Measurements from ENCODE around the gene FXYD5.

The FXYD5 gene

GRCh38 chr19:35110974-35111373 lies 43.6 kb upstream of the FXYD5 start:
- no peak for TF ChIP-seq Cebpa-rat (IDR thresholded peaks at IDR 0.05)
- Histone ChIP-seq H3K4me1 (peaks cover 3 to 30% (median 14%) of the 10 kb centered on the region in 10 experiments; a peak in 18 of 20 replicates), H3K4me2 (peak overlapping the region in 3 of 11 experiments; percentile 10 to 43 (median 13); a peak in 2 of 22 replicates), H3K9ac (no peak overlapping the region), H3K27ac (no peak overlapping the region), H4K20me1 (no peaks in the 10 kb centered on the region), H3K27me3 (no peaks in the 10 kb centered on the region), H3K36me3 (no peaks in the 10 kb centered on the region), H3K9me3 (replicated peaks in 1 of 11) (peaks cover 0 to 9% (median 6%) of the 10 kb centered on the region in 11 experiments; a peak in 8 of 22 replicates), H3K4me3 (no peak overlapping the region)

- no peaks in the 10 kb centered on the region for H3K36me3 ChIP-seq
- H3K4me3 ChIP-seq: no peak overlapping the region
- no peak overlapping the region for H3K27ac ChIP-seq
- H3K4me2 ChIP-seq: no peak overlapping the region
- peaks cover 3 to 27% (median 18%) of the 10 kb centered on the region in 10 experiments; a peak in 18 of 20 replicates for H3K4me1 ChIP-seq
- H3K27me3 ChIP-seq: no peaks in the 10 kb centered on the region
- no peaks in the 10 kb centered on the region for H3K9me3 ChIP-seq (replicated peaks in 1 of 11)
- H4K20me1 ChIP-seq: no peaks in the 10 kb centered on the region
- H3K9ac ChIP-seq: no peak overlapping the region
- no peak for TF ChIP-seq Cebpa-rat (IDR thresholded peaks at IDR 0.05)
Measured at GRCh38 chr19:35112995-35113688, 41.4 kb upstream of the FXYD5 start.

GRCh38 chr19:35114353-35115176 lies 40.0 kb upstream of the FXYD5 start:
- Histone ChIP-seq H3K36me3 (no peaks in the 10 kb centered on the region), H4K20me1 (no peaks in the 10 kb centered on the region), H3K4me2 (peak overlapping the region; percentile 43 to 90 (median 70)), H3K4me1 (peaks cover 14 to 39% (median 30%) of the 10 kb centered on the region in 10 experiments), H3K27ac (no peak overlapping the region), H3K4me3 (peak overlapping the region in 4 of 10 experiments; percentile 14 to 51 (median 28); a peak in 5 of 20 replicates), H3K9ac (peak overlapping the region in 7 of 11 experiments; percentile 5 to 47 (median 24); a peak in 4 of 22 replicates), H3K27me3 (no peaks in the 10 kb centered on the region), H3K9me3 (replicated peaks in 1 of 11) (no peaks in the 10 kb centered on the region)
- TF ChIP-seq Cebpa-rat (IDR thresholded peaks at IDR 0.05): no peak

GRCh38 chr19:35115177-35115951 lies 39.2 kb upstream of the FXYD5 start, which contains the start of gene FXYD3:
Gene FXYD3, plus strand, starts transcription at chr19:35115823. Its CDS starts 3,554 bp downstream, at chr19:35119377.
- Histone ChIP-seq H3K27me3 (no peaks in the 10 kb centered on the region), H3K4me3 (peak within 1 kb of the TSS in 4 of 10 experiments; percentile 14 to 51 (median 28); a peak in 5 of 20 replicates), H3K36me3 (no peaks in the 10 kb centered on the region), H3K27ac (no peak within 1 kb of the TSS), H3K9ac (peak within 1 kb of the TSS in 6 of 11 experiments; percentile 13 to 47 (median 26); a peak in 4 of 22 replicates), H3K4me2 (peak within 1 kb of the TSS; percentile 43 to 90 (median 70)), H4K20me1 (no peaks in the 10 kb centered on the region), H3K4me1 (peaks cover 22 to 44% (median 37%) of the 10 kb centered on the region in 10 experiments), H3K9me3 (replicated peaks in 1 of 11) (no peaks in the 10 kb centered on the region)
- no peak for TF ChIP-seq Cebpa-rat (IDR thresholded peaks at IDR 0.05)

- Histone ChIP-seq H3K27ac (no peak overlapping the region), H3K9ac (no peak overlapping the region), H3K4me3 (no peak overlapping the region), H3K4me2 (no peak overlapping the region), H3K36me3 (no peaks in the 10 kb centered on the region), H3K4me1 (peaks cover 31 to 53% (median 45%) of the 10 kb centered on the region in 10 experiments), H3K9me3 (replicated peaks in 1 of 11) (no peaks in the 10 kb centered on the region), H4K20me1 (no peaks in the 10 kb centered on the region), H3K27me3 (no peaks in the 10 kb centered on the region)
- TF ChIP-seq Cebpa-rat (IDR thresholded peaks at IDR 0.05): no peak
Measured at GRCh38 chr19:35116072-35116801, 38.3 kb upstream of the FXYD5 start.

GRCh38 chr19:35117116-35117515 lies 37.4 kb upstream of the FXYD5 start:
- H3K27ac ChIP-seq: no peak overlapping the region
- H3K4me3 ChIP-seq: no peak overlapping the region
- H3K9ac ChIP-seq: no peak overlapping the region
- no peaks in the 10 kb centered on the region for H3K27me3 ChIP-seq
- H3K4me1 ChIP-seq: peaks cover 40 to 61% (median 53%) of the 10 kb centered on the region in 10 experiments
- no peaks in the 10 kb centered on the region for H4K20me1 ChIP-seq
- H3K36me3 ChIP-seq: no peaks in the 10 kb centered on the region
- peak overlapping the region in 6 of 11 experiments; percentile 3 to 26 (median 12); a peak in 1 of 22 replicates for H3K4me2 ChIP-seq
- TF ChIP-seq Cebpa-rat (IDR thresholded peaks at IDR 0.05): no peak
- H3K9me3 ChIP-seq (replicated peaks in 1 of 11): no peaks in the 10 kb centered on the region

- Histone ChIP-seq H3K4me1 (peaks cover 44 to 65% (median 57%) of the 10 kb centered on the region in 10 experiments), H3K27me3 (no peaks in the 10 kb centered on the region), H3K27ac (no peak overlapping the region), H3K36me3 (no peaks in the 10 kb centered on the region), H3K4me3 (no peak overlapping the region), H3K9ac (no peak overlapping the region), H3K9me3 (replicated peaks in 1 of 11) (no peaks in the 10 kb centered on the region), H3K4me2 (no peak overlapping the region), H4K20me1 (no peaks in the 10 kb centered on the region)
- no peak for TF ChIP-seq Cebpa-rat (IDR thresholded peaks at IDR 0.05)
Measured at GRCh38 chr19:35117799-35118198, 36.7 kb upstream of the FXYD5 start.
